Activated effector memory CD4-positive, alpha-beta T cell treated with Interleukin-2 at 50 U/mL for 16 hours (primary cell): ENCODE measurements around the gene ACP7.
"Not testable (repeated sequence)": the region's sequence is repeated elsewhere in the genome, so short reads cannot be mapped to it uniquely, and the experiment has no call there.

ENCODE experiments used
- DNase-seq: peaks from one replicate; pipeline ENCODE4 v3.0.0-alpha.2; 2020

ACP7 gene

DNA sequence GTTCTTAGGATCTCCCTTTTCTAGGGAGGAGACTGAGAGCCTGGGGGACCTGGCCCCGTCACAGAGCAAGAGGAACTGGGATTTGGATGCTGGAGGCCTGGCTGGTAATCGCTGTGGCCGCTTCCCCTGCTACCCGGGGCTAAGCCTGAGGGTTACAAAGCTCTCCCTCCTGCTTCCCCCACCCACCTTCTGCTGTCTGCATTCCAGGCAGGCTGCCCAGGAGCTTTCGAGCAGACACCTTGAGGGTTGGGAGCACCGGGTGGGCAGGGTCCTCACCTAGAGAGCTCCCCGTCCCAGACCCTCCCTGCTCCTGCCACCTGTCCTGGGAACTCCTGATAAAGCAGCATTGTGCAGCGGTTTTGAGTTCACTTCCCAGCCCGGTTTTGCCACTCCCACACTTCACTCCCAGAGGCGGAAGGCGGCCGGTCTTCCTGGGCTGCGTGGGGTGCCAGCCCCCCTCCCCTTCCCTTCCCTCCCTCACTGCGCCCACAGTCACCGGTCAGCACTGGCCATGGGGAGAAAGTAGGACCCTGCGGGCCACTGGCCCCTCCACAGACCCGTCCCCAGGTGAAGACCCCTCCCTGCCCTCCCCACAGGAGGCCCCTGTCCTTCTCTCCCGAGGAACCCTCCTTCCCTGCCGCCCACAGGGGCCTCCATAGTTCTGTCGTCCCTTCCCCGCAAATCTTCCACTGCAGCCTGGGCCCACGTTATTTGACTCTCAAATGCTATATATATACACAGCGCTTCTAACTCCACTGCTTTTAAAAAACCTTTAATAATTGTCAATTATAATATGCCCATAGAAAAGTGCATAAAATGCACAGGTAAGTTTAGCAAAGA, 49.5 kb downstream of the ACP7 start:
- no peak for DNase-seq

DNA sequence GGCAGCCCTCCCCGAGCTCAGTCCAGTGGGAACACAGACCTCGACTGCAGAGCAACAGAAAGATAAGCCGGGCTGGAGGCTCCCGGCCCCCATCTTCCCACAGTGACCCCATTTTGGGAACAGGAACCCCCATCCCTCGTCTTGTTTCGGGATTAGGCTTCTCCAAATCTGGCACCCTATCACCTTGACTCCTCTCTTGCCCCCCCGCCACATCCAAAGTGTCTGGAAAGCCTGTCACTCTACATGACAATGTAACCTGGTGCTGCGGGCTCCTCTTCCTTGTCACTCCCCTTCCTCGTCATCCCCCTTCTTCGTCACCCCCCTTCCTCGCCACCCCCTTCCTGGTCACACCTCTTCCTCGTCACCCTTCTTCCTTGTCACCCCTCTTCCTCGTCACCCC, 51.5 kb downstream of the ACP7 start:
- no peak for DNase-seq

DNA sequence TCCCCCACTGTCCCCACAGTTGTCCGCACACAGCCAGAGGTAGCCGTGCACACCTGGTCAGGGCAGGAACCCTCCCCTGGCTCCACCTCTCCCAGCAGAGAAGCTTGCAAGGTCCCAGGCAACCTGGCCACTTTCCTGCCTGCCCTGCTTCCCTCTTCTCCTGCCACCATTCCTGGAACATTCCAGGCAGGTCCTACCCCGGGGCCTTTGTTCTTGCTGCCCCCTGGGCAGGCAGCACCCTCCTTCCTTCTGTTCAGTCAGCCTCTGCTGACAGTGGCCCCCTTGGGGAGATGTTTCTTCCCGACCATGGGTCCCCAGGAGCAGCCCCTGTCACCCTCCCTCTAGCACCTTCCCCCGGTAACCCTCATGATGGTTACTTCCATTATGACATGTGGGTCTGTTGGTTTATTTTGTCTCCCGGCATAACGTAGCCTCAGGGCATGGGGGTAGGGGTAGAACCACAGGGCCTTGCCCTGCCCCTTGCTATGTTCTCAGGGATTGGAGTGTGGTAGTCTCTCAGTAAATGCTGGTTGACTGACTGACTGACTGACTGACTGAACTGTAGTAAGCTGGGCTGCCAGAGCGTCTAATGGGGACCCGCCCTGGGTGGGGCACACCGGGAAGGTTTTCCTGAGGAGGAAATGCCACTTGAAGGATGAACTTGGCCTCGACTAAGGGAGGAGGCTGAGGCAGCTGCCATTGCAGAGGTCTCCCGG, 52.2 kb downstream of the ACP7 start:
- DNase-seq: no peak

DNA sequence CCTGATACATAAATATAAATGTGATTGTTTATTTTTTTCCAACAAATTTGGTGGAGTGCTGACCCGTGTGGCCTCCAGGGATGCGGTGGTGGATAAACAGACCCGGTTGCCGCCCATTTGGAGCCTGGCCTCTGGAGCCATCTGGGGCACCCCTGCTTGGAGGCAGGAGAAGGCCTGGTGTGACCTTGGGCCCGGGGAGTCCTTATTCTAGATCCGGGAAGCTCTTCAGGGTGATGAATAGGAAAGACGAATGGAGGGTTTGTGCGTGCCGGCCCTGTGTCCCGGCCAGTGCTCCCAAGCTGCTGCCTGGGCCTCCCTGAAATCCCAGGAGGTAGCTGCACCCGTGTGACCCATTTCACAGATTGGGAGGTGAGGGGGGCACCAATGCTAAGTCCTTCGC, 53.0 kb downstream of the ACP7 start:
- no peak for DNase-seq

GRCh38 chr19:39138221-39139211, 54.3 kb downstream of the ACP7 start:
- no peak for DNase-seq

- DNase-seq: no peak
Observed at GRCh38 chr19:39139305-39139874, 55.2 kb downstream of the ACP7 start.

GRCh38 chr19:39139971-39140453, 55.8 kb downstream of the ACP7 start:
- no peak for DNase-seq

- DNase-seq: no peak
Observed at GRCh38 chr19:39140594-39140993, 56.4 kb downstream of the ACP7 start.

DNA sequence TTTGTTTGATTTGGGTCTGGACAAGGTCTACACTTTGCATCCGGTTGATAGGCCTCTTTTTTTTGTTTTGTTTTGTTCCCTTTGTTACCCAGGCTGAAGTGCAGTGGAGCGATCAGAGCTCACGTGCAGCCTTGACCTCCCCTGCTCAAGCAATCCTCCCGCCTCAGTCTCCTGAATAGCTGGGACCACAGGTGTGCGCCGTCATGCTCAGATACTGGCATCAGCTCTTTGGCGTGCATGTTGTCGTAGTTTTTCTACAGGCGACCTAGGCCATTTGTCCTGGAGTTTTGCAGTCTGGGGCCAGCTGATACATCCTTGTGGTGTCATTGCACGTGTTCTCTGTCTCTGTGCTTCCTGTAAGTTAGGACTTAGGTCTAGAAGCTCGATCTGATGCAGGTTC, 57.8 kb downstream of the ACP7 start:
- DNase-seq: no peak

DNA sequence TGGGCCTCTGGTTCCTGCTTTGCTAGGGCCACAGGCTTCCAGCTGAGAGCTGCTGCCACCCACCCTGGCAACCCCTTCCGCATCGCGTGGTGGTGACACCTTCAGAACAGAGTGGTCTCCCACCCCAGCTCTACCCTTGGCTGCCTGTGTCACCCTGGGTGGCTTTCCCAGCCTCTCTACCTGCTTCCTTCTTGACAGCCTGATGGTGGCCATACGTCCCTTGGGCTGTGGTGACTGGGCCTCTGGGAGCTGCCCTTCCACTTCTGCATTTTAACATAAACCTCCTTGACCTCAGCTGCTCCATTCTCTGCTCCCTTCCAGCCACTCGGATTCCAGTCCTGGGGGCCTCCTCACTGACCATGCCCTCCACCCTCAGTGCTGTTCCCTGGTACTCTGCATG, 58.5 kb downstream of the ACP7 start:
- DNase-seq: no peak

DNA sequence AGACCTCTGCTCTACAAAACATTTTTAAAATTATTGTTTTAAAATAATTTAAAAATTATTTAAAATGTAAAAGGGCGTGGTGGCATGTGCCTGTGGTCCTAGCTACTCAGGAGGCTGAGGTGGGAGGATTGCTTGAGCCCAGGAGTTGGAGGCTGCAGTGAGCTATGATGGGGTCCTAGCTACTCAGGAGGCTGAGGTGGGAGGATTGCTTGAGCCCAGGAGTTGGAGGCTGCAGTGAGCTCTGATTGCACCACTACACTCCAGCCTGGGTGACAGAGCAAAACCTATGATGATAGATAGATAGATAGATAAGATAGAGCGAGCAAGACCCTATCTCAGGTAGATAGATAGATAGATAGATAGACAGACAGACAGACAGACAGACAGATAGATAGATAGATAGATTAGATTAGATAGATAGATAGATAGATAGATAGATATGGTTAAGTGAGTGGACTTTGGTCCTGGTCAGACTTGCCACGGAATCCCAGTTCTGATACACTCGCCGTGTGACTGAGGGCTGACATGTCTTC, 59.7 kb downstream of the ACP7 start:
- DNase-seq: not testable (repeated sequence)

DNA sequence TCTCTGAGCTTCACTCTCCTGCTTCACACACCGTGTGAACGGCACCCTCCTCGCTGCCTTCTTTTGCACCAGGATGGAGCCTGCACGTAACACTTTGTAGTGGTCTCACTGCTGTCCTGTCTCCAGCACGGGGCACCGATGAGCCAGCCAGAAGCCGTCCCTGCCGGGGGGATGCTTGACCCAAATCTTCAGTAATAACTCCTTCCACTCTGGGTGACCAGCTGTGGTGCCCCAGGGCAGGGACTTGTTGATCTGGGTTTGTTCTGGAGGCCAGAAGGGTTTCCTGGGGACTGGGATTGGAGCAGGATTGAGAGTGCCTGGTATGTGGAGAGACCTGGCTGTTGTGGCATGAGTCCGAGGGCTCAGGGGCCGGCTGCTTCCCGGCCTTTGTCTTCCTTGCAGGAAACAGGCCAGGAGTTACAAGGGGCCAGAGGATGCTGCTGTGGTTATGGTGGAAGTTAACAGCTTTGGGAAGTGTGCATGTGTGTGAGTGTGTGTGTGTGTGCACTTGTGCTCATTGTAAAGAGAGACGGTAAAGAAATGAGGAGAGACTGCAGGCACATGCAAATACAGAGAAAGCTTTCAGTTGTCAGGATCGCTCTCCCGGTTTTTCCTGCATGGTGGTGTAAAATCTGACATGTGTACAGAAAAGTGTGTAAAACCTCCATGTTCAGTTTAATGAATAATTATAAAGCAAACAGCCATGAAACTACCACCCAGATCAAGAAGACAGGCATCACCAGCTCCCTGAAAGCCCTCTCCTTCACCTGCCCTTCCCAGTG, 60.3 kb downstream of the ACP7 start:
- no peak for DNase-seq

- DNase-seq: no peak
Observed at GRCh38 chr19:39145180-39145953, 61.2 kb downstream of the ACP7 start.

GRCh38 chr19:39146091-39146490, 61.9 kb downstream of the ACP7 start:
- DNase-seq: no peak

GRCh38 chr19:39146686-39147450, 62.7 kb downstream of the ACP7 start:
- no peak for DNase-seq

GRCh38 chr19:39147480-39147879, 63.3 kb downstream of the ACP7 start:
- no peak for DNase-seq

GRCh38 chr19:39148939-39149529, 64.9 kb downstream of the ACP7 start:
- no peak for DNase-seq

DNA sequence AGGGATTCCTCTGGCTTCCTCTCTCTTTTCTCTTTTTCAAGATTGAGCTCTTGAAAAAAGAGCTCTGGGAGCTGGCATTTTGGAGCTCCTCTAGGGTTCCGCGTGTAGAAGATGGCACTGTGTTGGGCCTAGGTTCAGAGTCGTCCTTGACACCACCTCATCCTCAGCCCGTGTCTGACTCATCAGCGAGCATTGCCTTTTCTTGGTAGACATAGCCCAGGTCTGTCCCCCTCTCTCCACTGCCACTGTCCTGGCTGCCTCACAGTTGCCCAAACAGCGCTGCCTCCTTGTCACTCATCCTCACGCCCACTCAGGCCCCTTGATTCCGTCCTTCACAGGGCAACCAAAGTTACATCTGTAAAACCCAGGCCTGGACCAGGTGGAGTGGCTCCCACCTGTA, 66.1 kb downstream of the ACP7 start:
- no peak for DNase-seq

- no peak for DNase-seq
Observed at GRCh38 chr19:39150807-39151600, 66.8 kb downstream of the ACP7 start.
